ENCODE results near the gene SCN4A. TPM values are rescaled to one million over a fixed set of nuclear protein-coding genes. Genes with fewer than 3 reads are reported as not detected.

Gene SCN4A
- total RNA-seq, 2 donors from 2014 or later = 0.07 to 0.27 TPM

- H3K4me3 ChIP-seq = no peak overlapping the region
- DNase-seq = no peak
- H3K4me1 ChIP-seq = no peaks in the 10 kb centered on the region
- intact Hi-C loops (cut with DNase I) = no loop called here
- no peaks in the 10 kb centered on the region for H3K36me3 ChIP-seq
- H3K27ac ChIP-seq = no peak overlapping the region
- H3K9ac ChIP-seq (ENCODE audit: low read depth in 2 of 2, low read length in 2 of 2) = no peak overlapping the region
- H3K27me3 ChIP-seq = no peaks in the 10 kb centered on the region
- TF ChIP-seq CTCF (IDR thresholded peaks at IDR 0.05) = no peak
- no peaks in the 10 kb centered on the region for H3K9me3 ChIP-seq
Observed at GRCh38 chr17:63955791-63956190, 16.9 kb downstream of the SCN4A start.

GRCh38 chr17:63955232-63955631, 17.5 kb downstream of the SCN4A start:
- Histone ChIP-seq H3K27ac (no peak overlapping the region), H3K9ac (ENCODE audit: low read depth in 2 of 2, low read length in 2 of 2) (no peak overlapping the region), H3K36me3 (no peaks in the 10 kb centered on the region), H3K9me3 (no peaks in the 10 kb centered on the region), H3K4me1 (no peaks in the 10 kb centered on the region), H3K27me3 (no peaks in the 10 kb centered on the region), H3K4me3 (no peak overlapping the region)
- DNase-seq = no peak
- TF ChIP-seq CTCF (IDR thresholded peaks at IDR 0.05) = no peak
- intact Hi-C loops (cut with DNase I) = no loop called here

GRCh38 chr17:63954402-63955063, 18.2 kb downstream of the SCN4A start:
- no peaks in the 10 kb centered on the region for H3K9me3 ChIP-seq
- no peaks in the 10 kb centered on the region for H3K36me3 ChIP-seq
- no peak for TF ChIP-seq CTCF (IDR thresholded peaks at IDR 0.05)
- no peak overlapping the region for H3K27ac ChIP-seq
- H3K4me1 ChIP-seq = no peaks in the 10 kb centered on the region
- no peak overlapping the region for H3K4me3 ChIP-seq
- intact Hi-C loops (cut with DNase I) = no loop called here
- DNase-seq = no peak
- no peak overlapping the region for H3K9ac ChIP-seq (ENCODE audit: low read depth in 2 of 2, low read length in 2 of 2)
- no peaks in the 10 kb centered on the region for H3K27me3 ChIP-seq

GRCh38 chr17:63950940-63951907, 21.5 kb downstream of the SCN4A start:
- Histone ChIP-seq H3K9ac (ENCODE audit: low read depth in 2 of 2, low read length in 2 of 2) (no peak overlapping the region), H3K9me3 (no peaks in the 10 kb centered on the region), H3K27me3 (no peaks in the 10 kb centered on the region), H3K27ac (no peak overlapping the region), H3K4me1 (no peaks in the 10 kb centered on the region), H3K36me3 (no peaks in the 10 kb centered on the region), H3K4me3 (no peak overlapping the region)
- peak; percentile 68 for DNase-seq
- intact Hi-C loops (cut with DNase I) = no loop called here
- peak; percentile 51 for TF ChIP-seq CTCF (IDR thresholded peaks at IDR 0.05)

- DNase-seq = no peak
- intact Hi-C loops (cut with DNase I) = no loop called here
- no peaks in the 10 kb centered on the region for H3K27me3 ChIP-seq
- no peak overlapping the region for H3K9ac ChIP-seq (ENCODE audit: low read depth in 2 of 2, low read length in 2 of 2)
- no peak for TF ChIP-seq CTCF (IDR thresholded peaks at IDR 0.05)
- H3K9me3 ChIP-seq = no peaks in the 10 kb centered on the region
- H3K27ac ChIP-seq = no peak overlapping the region
- H3K4me3 ChIP-seq = no peak overlapping the region
- no peaks in the 10 kb centered on the region for H3K4me1 ChIP-seq
- no peaks in the 10 kb centered on the region for H3K36me3 ChIP-seq
Observed at GRCh38 chr17:63949576-63950250, 23.0 kb downstream of the SCN4A start.
